HL-60 (cell line): ENCODE measurements around the gene CCDC196.

Experiments used
- CTCF ChIP-seq: IDR thresholded peaks from one replicate; pipeline ENCODE4 v1.5.1; 2011; ENCODE audit warnings: low read length, control low read depth, inconsistent platforms; ENCODE audit not compliant: insufficient read depth
- POLR2AphosphoS5 ChIP-seq: IDR thresholded peaks from 2 replicates; pipeline ENCODE4 v1.6.1; 2012; ENCODE audit warnings: low read depth
- REST ChIP-seq: IDR thresholded peaks from 2 replicates; pipeline ENCODE4 v1.6.1; 2012; ENCODE audit warnings: low read depth; ENCODE audit not compliant: insufficient replicate concordance
- SPI1 ChIP-seq: IDR thresholded peaks from 2 replicates; pipeline ENCODE4 v1.6.1; 2012; ENCODE audit warnings: low read depth, mild to moderate bottlenecking, borderline replicate concordance

- TF ChIP-seq CTCF (no peak), SPI1 (no peak), POLR2AphosphoS5 (no peak), REST (no peak)
These were observed 8.6 kb upstream of the CCDC196 start for GRCh38 chr14:66477567-66477966.
